ENCODE results near the gene MAGEB6B.
"Not testable (repeated sequence)": the region's sequence is repeated elsewhere in the genome, so short reads cannot be mapped to it uniquely, and the experiment has no call there.

The MAGEB6B gene, protein sequence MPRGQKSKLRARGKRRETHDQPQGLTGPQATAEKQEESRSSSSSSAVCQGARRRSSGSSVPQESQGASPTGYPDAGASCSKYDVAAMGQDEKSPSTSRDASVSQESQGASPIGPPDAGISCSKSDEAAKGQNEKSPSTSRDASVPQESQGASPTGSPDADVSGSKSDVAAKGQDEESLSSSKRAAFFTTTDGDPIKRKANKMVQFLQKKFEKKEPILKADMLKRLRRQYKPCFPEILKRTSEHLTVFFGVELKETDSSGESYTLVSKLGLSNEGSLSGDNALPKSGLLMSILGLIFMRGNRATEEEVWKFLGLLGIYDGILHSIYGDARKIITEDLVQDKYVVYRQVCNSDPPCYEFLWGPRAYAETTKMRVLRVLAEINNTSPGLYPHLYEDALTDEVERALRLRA

DNA sequence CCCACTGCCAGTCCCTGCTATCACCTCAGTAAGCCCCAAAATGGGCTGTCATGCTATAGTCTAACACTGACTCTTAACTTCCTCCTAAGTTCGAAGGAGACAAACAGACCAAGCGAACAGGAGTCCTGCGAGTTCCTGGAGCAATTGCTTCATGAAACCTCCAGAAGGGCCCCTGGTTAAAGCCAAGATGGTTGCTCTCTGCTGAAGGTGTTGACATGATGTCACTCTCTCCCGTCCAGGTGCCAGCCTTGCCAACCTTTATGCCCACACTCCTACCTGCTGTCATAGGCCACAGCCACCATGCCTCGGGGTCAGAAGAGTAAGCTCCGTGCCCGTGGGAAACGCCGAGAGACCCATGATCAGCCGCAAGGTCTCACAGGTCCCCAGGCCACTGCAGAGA is at the start of gene MAGEB6B:
TSS of gene MAGEB6B (plus strand) at position 301 of the 400 bp plus-strand sequence. CDS start at position 301, 0 bp downstream.
- DNase-seq, result no peak

DNA sequence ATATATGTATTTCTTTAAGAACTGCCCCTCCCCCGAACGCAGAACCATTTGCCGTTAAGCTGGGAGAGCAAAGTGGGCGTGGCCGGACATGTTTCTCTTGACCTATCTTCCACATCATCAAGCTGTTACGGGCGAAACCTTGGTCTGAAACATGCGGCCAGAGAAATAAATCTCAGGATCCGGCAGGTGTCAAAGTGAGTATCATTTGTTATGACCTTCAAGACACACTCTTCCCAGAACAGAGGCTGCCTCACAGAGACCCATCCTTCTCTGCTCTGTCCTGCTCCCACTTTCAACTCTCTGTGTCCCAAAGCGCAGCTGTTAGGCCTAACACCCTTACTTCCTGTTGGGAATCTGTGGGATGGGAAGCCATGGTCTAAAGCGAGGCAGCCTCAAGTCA is 22.1 kb upstream of the MAGEB6B start, which contains the start of gene MAGEB18:
TSS of gene MAGEB18 (plus strand) at position 70 of the 400 bp plus-strand sequence. CDS start 643 bp downstream, outside the sequence.
- no peak for DNase-seq

DNA sequence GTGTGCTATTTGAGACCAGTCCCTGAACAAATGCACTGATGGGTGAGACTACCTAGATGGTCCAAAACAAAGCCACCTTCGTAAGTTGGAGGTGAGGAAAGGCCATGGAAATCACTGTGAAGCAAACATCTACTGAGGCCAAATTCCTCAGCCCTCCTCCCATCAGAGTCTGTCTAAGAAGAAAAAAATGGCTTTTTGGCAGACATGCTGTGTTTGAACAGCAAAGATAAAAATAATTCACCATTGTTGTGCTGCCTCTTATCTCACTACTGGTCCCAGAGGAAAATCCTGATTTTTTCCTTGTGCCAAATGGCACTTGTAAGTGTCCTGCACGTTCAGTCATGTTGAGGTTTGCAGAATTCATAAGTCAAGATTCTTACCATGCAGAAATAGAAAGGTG is 14.4 kb upstream of the MAGEB6B start:
- DNase-seq, result no peak

DNA sequence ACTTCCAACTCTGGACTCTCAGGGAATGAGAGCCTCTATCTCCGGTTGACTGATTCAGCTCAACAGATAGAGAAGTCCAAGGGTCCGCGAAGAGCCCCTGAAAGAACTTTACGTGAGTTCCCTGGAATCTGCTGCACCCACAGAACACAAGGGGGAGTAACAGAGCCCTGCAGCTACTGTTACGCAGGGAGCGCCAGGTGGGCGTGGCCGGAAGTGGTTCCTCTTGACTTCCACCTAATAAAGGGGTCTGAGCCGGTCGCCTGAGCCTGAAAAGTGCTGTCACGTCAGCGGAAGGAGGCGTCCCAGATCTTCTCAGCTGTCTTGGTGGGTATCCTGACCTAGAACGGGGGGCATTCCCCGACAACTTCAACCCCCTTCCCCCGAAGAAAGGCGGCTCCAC is 31.8 kb downstream of the MAGEB6B start, which contains the start of gene MAGEB6:
TSS of gene MAGEB6 (plus strand) at position 237 of the 400 bp plus-strand sequence. CDS start 1,407 bp downstream, outside the sequence.
- no peak for DNase-seq

DNA sequence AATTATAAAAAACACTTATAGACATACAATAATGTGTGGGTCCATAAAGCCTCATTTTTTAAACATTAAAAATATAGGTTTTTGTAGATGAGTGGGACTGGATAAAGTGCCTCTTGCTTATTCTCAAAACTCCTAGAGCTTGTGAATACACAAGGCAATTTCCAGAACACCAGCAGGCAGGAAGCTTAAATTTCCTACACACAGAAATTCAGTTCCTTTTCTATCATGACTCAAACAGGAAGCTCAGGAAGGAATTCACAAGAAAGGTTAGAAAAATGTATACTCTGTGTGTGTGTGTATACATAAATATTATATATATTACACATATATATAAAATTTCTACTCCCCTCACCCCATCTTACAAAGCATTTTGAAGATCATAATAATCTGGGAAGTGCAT is 43.2 kb downstream of the MAGEB6B start:
- no peak for DNase-seq

DNA sequence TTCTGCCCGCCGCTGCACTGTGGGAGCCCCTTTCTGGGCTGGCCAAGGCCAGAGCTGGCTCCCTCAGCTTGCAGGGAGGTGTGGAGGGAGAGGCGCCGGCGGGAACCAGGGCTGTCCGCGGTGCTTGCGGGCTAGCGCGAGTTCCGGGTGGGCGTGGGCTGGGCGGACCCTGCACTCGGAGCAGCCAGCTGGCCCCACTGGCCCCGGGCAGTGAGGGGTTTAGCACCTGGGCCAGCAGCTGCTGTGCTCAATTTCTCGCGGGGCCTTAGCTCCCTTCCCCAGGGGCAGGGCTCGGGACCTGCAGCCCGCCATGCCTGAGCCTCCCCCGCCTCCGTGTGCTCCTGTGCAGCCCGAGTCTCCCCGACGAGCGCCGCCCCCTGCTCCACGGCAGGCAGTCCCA is 44.3 kb downstream of the MAGEB6B start:
- not testable (repeated sequence) for DNase-seq

DNA sequence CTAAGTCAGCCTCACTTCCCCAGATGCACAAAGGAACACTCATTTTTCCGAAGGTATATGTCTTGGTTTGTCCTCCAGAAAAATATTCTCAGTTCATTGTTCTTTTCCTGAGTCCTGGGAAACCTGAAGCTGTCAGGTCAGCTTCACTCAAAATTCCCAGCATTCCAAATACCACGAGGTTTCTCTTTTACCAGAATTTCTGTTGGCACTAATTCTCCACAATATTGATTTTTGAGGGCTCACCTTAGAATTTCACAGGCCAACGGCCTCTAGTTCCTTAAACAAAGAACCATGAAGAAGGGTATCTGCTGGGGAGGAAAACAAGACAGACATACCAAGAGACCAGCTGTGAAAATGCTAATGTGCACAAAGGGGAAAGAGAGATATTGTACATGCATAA is 47.6 kb downstream of the MAGEB6B start:
- no peak for DNase-seq
